Transverse colon (tissue), 4 donors: ENCODE results near the gene RELN. TPM values are rescaled to one million over a fixed set of nuclear protein-coding genes. Genes with fewer than 3 reads are reported as not detected.
"Not testable (repeated sequence)": the region's sequence is repeated elsewhere in the genome, so short reads cannot be mapped to it uniquely, and the experiment has no call there.

Source experiments
- DNase-seq: peaks from one replicate; pipeline ENCODE4 v3.0.0-alpha.2; 2019
- H3K27ac ChIP-seq, 4 donors: fragments of 200-600 bp; sonication (generic); 2 replicates each; pipeline ENCODE4 v1.5.1; 2016 to 2018; ENCODE audit warnings: inconsistent platforms in 4 of 4
- H3K27me3 ChIP-seq: fragments of 200-600 bp; sonication (generic); 2 replicates; pipeline ENCODE4 v1.5.1; 2017; ENCODE audit warnings: inconsistent platforms
- H3K36me3 ChIP-seq, 4 donors: fragments of 200-600 bp; sonication (generic); 2 replicates each; pipeline ENCODE4 v1.5.1; 2017 to 2019; ENCODE audit warnings: inconsistent platforms in 4 of 4
- H3K4me1 ChIP-seq, 4 donors: fragments of 200-600 bp; sonication (generic); 2 replicates each; pipeline ENCODE4 v1.5.1; 2017 to 2020; ENCODE audit warnings: inconsistent platforms in 4 of 4
- H3K4me3 ChIP-seq, 4 donors: fragments of 200-600 bp; sonication (generic); 1 replicate in 1 of 4; 2 replicates in 3 of 4; pipeline versions ENCODE4 v1.5.1 to v1.6.1; 2017 to 2019; ENCODE audit warnings: inconsistent platforms in 4 of 4
- H3K9me3 ChIP-seq, 2 donors: fragments of 200-600 bp; sonication (generic); 2 replicates each; pipeline ENCODE4 v1.5.1; 2017 to 2019; ENCODE audit warnings: inconsistent platforms in 2 of 2
- CTCF ChIP-seq, 5 experiments: fragments of 200-600 bp in 3 of 5; fragments of 450-650 bp in 2 of 5; sonication (generic) in 3 of 5; IDR thresholded peaks; 1 replicate in 2 of 5; 2 replicates in 3 of 5; pipeline ENCODE4 v1.5.1; 2016 to 2017; ENCODE audit warnings: antibody characterized with exemption in 5 of 5, inconsistent platforms in 3 of 5, mild to moderate bottlenecking in 2 of 5, moderate library complexity in 1 of 5
- EP300 ChIP-seq: sonication (generic); formaldehyde crosslinking; IDR thresholded peaks from one replicate; pipeline ENCODE4 v1.6.1; 2017; ENCODE audit warnings: antibody characterized with exemption, low read depth
- POLR2A ChIP-seq: fragments of 450-650 bp; IDR thresholded peaks from one replicate; pipeline ENCODE4 v1.6.1; 2016; ENCODE audit warnings: antibody characterized with exemption, mild to moderate bottlenecking, moderate library complexity
- POLR2AphosphoS5 ChIP-seq, 3 donors: sonication (generic); formaldehyde crosslinking; IDR thresholded peaks; one replicate each; pipeline ENCODE4 v1.6.1; 2016; ENCODE audit warnings: antibody characterized with exemption in 3 of 3
- WGBS, 2 donors: methylation state at CpG; one replicate each; pipeline ENCODE4 v1.1.5; 2018; ENCODE audit warnings: low coverage in 1 of 2; 5-methylcytosine and 5-hydroxymethylcytosine counted together
- in situ Hi-C, 4 donors: fragments of 200-750 bp; cut with MboI; loops; one replicate each; pipeline versions ENCODE4 v1.15.0 to v1.15.1; 2017; ENCODE audit warnings: low sequenced_read_pairs in 3 of 4, low pct_ligation_motif_present in 1 of 4, low pct_unique_long_range_greater_than_20kb in 1 of 4
- intact Hi-C: fragments of 100-400 bp; cut with DNase I; formaldehyde crosslinking; loops from one replicate; pipeline ENCODE4 v1.15.1; 2023; ENCODE audit warnings: low total_unique reads
- total RNA-seq, 4 donors: library from RNA; depleted of rRNA; stranded (reverse); fragments of >200 nt; gene quantifications; one replicate each; pipeline ENCODE4 v1.1.0, GENCODE V29; 2016

RELN gene
- total RNA-seq, 4 donors from 2014 or later, result 1.00 to 2.7 (median 1.5) TPM; not detected in 1

DNA sequence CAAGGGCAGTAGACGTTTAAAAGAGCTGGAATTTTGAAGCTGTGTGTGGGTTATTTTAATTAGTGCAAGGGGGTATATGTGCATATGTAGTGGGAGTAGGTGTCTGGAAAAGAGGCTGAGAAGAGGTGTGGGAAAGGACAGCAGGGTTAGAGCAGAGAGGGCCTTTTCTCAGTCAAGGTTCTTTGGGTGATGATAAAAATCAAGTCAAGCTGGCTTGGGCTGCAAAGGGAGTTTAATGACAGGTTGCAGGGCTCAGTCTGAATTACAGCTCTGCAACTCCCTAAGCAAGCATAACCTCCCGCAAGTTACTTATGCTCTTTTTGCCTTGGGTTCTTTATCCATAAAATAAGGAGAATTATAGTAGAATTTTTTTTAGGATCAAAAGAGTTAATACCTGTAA is 83.5 kb downstream of the RELN start:
- H3K9me3 ChIP-seq, result no peaks in the 10 kb centered on the region
- H3K27me3 ChIP-seq, result no peaks in the 10 kb centered on the region
- in situ Hi-C loops, result no loop called here
- no peak for DNase-seq
- no peaks in the 10 kb centered on the region for H3K4me1 ChIP-seq
- H3K36me3 ChIP-seq, result no peaks in the 10 kb centered on the region
- H3K27ac ChIP-seq, result no peak overlapping the region
- WGBS, 2 donors, result 14 to 51% methylated on average over 1 to 2 of the region's 2 CpGs
- intact Hi-C loops, result no loop called here
- TF ChIP-seq POLR2AphosphoS5 (IDR thresholded peaks at IDR 0.05) (no peak), CTCF (IDR thresholded peaks at IDR 0.05) (no peak), EP300 (no peak), POLR2A (no peak)
- H3K4me3 ChIP-seq, result no peak overlapping the region

GRCh38 chr7:103902917-103903316 is 86.5 kb downstream of the RELN start:
- intact Hi-C loops, result no loop called here
- Histone ChIP-seq H3K9me3 (no peaks in the 10 kb centered on the region), H3K27ac (no peak overlapping the region), H3K4me3 (no peak overlapping the region), H3K27me3 (no peaks in the 10 kb centered on the region), H3K36me3 (no peaks in the 10 kb centered on the region), H3K4me1 (no peaks in the 10 kb centered on the region)
- in situ Hi-C loops, result no loop called here
- no peak for DNase-seq
- WGBS, 2 donors, result 21 to 27% methylated on average over 3 of the region's 3 CpGs
- TF ChIP-seq POLR2AphosphoS5 (IDR thresholded peaks at IDR 0.05) (no peak), POLR2A (no peak), EP300 (no peak), CTCF (IDR thresholded peaks at IDR 0.05) (no peak)

DNA sequence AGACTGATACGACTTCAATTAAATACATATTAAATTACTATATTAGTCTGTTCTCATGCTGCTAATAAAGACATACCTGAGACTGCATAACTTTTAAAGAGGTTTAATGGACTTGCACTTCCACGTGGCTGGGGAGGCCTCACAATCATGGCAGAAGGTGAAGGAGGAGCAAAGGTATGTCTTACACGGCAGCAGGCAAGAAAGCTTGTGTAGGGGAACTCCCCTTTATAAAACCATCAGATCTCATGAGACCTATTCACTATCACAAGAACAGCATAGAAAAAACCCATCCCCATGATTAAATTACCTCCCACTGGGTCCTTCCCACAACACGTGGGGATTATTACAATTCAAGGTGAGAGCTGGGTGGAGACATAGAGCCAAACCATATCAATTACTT is 92.6 kb downstream of the RELN start:
- DNase-seq, in situ Hi-C loops, H3K36me3 ChIP-seq, intact Hi-C loops, H3K27me3 ChIP-seq, H3K27ac ChIP-seq, H3K4me1 ChIP-seq, H3K4me3 ChIP-seq, H3K9me3 ChIP-seq: not testable (repeated sequence)
- 74 to 83% methylated on average over 3 to 4 of the region's 4 CpGs for WGBS, 2 donors

GRCh38 chr7:103894656-103895596 is 94.5 kb downstream of the RELN start:
- H3K4me1 ChIP-seq, result no peaks in the 10 kb centered on the region
- DNase-seq, result no peak
- 59 to 65% methylated on average over 10 of the region's 10 CpGs for WGBS, 2 donors
- H3K9me3 ChIP-seq, result no peaks in the 10 kb centered on the region
- intact Hi-C loops (no loop called here), in situ Hi-C loops (no loop called here)
- no peak overlapping the region for H3K27ac ChIP-seq
- no peaks in the 10 kb centered on the region for H3K27me3 ChIP-seq
- TF ChIP-seq POLR2A (no peak), EP300 (no peak), CTCF (IDR thresholded peaks at IDR 0.05) (no peak), POLR2AphosphoS5 (IDR thresholded peaks at IDR 0.05) (no peak)
- H3K4me3 ChIP-seq, result no peak overlapping the region
- no peaks in the 10 kb centered on the region for H3K36me3 ChIP-seq
